ENCODE measurements around the gene HLA-DRB1.

DNA sequence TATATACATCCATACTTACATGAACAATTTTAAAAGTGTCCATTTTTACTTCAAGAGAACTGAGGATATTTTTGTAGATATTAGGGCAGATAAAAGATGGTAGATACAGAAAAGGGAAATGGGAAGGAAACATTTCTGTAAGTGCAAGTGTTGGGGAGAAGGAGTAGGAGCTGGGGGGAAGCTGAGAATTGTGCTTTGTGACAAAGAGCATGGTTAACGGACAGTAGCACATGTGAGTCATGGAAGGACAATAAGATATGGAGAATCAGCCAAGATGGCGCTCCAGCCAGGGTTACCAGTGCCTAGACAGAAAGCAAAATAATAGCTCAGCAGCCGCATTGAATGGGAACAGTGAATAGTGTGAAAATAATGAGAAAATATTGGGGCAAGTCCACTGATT is 12.7 kb upstream of the HLA-DRB1 start:
- no peak for TF ChIP-seq EZH2 (IDR thresholded peaks at IDR 0.05; ENCODE audit: borderline replicate concordance, low read length)
- TF ChIP-seq, protein P1, sequence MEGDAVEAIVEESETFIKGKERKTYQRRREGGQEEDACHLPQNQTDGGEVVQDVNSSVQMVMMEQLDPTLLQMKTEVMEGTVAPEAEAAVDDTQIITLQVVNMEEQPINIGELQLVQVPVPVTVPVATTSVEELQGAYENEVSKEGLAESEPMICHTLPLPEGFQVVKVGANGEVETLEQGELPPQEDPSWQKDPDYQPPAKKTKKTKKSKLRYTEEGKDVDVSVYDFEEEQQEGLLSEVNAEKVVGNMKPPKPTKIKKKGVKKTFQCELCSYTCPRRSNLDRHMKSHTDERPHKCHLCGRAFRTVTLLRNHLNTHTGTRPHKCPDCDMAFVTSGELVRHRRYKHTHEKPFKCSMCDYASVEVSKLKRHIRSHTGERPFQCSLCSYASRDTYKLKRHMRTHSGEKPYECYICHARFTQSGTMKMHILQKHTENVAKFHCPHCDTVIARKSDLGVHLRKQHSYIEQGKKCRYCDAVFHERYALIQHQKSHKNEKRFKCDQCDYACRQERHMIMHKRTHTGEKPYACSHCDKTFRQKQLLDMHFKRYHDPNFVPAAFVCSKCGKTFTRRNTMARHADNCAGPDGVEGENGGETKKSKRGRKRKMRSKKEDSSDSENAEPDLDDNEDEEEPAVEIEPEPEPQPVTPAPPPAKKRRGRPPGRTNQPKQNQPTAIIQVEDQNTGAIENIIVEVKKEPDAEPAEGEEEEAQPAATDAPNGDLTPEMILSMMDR (IDR thresholded peaks at IDR 0.05; ENCODE audit: low read length) = no peak

All from OCI-LY1 (cell line).